Keratinocyte (primary cell): ENCODE measurements around the gene COL20A1.

ENCODE experiments used
- CTCF ChIP-seq, 3 experiments: IDR thresholded peaks in 1 of 3; conservative IDR thresholded peaks in 1 of 3; optimal IDR thresholded peaks in 1 of 3; 2 replicates in 2 of 3; 3 replicates in 1 of 3; pipeline versions ENCODE3 to v1.5.1; 2011; ENCODE audit warnings: low read length in 3 of 3, mild to moderate bottlenecking in 3 of 3, moderate library complexity in 2 of 3, control low read depth in 1 of 3, inconsistent platforms in 1 of 3; ENCODE audit not compliant: insufficient read depth in 2 of 3; ENCODE audit errors: extremely low read depth in 1 of 3
- EZH2 ChIP-seq: IDR thresholded peaks from one replicate; pipeline ENCODE4 v1.6.1; 2012; ENCODE audit warnings: inconsistent platforms, mild to moderate bottlenecking, low read length, moderate library complexity

DNA sequence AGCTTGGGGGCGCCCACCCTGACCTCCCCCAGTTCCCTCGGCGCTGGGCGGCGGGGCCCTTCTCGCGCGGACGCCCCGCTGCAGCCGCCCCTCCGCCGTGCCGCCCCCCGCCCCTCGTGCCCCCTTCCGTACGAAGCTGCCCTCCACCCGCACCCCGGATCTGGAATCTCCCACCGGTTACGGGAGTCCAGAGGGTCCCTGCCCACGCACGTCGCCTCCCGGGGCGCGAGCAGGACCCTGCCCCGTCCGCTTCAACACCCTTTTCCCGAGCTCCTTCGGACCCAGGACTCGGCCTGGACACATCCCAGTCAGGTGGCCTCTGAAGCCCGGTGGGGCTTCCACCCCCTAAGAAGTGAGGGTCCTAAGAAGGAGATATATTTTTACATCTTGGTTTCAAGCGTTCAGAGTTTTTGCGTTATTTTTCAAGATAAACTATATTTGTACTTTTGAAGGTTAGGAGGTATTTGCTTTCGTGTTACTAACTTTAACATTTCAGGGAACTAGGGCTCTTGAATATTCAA is 19.9 kb upstream of the COL20A1 start:
- no peak for TF ChIP-seq EZH2
- no peak for TF ChIP-seq CTCF (optimal IDR thresholded peaks at IDR 0.05 in 1 of 3, IDR thresholded peaks at IDR 0.05 in 1 of 3, conservative IDR thresholded peaks at IDR 0.05 in 1 of 3; ENCODE audit: extremely low read depth in 1 of 3, insufficient read depth in 2 of 3, low read length in 3 of 3)
